Central memory CD4-positive, alpha-beta T cell (primary cell): ENCODE data around the gene TXNRD1.

ENCODE experiments used
- DNase-seq: peaks from one replicate; pipeline ENCODE4 v3.0.0; 2022

The TXNRD1 gene

DNA sequence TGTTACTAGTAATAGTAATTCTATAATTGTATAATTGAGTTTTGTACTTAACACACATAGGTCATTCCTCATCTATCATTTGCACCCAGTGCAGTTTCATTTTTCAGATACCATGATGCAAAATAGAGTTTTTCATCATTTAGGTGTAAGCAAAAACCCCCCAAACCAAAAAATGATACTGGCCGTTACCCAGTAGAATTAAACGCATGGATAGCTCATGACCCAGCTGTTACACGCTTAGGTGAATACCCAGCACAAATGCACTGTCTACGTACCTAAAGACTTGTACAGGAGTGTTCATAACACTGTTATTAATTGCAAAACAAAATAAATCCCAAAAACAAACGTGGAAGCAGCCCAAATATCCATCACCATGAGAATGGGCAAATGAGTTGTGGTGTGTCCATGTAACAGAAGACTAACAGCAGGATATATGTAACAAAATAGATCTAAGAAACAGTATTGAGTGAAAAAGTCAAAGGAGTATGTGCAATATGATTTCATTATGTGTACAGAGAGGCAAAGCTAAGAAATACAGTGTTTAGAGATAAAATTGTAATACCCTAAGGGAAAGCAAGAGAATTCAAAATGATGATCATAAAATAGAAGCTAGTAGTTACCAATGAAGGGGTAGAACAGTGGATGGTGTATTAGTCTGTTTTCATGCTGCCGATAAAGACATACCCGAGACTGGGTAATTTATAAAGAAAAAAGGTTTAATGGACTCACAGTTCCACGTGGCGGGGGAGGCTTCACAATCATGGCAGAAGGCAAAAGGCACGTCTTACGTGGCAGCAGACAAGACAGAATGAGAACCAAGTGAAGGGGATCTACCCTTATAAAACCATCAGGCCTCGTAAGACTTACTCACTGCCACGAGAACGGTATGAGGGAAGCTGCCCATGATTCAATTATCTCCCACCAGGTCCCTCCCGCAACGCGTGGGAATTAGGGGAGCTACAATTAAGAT lies 137.7 kb downstream of the TXNRD1 start:
- DNase-seq: no peak

DNA sequence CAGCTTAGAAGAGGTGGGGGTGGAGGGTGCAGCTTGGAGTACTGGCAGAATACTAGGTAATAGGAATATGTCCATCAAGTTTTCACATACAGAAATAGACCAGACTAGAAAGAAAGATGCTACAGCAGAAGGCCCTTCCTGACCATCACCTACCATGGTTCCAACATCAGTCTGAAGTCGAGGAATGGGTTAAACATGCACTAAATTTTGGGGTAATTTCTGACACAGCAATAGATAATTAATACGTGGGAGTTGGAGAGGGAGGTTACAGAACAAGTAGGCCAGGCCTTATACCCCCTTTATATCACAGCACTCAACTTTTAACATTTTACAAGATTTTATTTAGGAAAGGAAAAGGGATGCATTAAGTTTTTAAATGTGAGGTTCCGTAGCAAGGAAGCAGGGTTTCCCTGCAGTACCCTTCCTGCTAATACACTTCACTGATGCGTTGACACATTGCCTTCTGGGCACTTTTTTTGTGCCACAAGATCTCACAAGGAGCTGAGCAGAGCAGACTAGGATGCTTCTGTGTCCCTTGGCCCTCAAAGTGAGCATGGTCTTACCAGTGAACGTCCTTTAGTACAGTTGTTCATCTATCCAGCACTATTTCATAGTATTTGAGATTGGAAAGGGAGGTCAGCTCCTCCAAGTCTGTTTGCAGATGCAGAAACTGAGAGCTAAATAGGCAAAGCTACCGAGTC lies 138.7 kb downstream of the TXNRD1 start:
- DNase-seq: no peak

DNA sequence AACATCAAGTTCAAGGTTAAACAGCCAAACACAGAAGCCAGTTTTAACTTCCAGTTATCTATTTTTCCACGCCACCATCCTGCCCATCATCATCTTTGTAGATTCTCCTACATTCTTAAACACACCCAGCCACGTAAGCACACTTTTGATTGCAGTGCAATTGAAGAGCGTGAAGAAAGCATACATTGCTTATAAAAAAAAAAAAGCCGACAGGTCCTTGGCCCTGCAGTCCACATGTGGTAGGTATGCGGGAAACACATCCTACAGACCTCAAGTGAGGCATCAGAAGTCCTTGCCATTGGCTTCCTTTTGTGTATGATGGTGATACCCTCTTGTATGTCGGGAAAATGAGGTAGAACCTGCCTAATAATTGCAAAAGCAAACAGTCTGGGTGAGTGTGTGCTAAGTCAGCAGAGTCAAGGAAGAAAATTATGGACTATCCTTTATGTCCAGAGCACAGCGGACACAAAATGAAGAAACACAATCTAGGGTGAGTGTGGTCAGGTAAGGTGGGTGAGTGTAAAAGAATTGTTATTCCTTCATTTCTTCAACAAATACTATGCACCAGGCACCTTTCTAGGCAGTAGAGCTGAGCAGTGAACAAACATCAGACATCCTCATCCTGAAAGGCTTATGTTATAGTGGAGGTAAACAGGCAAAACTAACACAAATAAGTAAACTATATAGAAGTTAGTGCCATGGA lies 139.4 kb downstream of the TXNRD1 start:
- DNase-seq: no peak

DNA sequence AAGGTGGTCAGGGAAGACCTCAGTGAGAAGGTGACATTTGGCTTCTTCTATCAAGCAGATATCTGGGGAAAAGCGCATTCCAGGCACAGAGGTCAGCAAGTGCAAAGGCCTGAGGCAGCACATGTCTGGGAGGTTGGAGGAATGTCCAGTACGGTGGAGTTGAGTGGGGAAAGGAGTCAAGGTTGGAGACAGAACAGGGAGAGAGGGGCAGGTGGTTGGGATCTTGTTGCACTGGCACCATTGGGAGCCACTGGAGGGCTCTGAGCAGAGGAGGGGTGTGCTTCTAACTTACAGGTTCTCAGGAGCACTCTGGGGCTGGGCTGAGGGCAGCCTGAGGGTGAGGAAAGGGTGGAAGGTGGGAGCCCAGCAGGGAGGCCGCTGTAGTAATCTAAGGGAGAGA lies 140.1 kb downstream of the TXNRD1 start:
- no peak for DNase-seq

DNA sequence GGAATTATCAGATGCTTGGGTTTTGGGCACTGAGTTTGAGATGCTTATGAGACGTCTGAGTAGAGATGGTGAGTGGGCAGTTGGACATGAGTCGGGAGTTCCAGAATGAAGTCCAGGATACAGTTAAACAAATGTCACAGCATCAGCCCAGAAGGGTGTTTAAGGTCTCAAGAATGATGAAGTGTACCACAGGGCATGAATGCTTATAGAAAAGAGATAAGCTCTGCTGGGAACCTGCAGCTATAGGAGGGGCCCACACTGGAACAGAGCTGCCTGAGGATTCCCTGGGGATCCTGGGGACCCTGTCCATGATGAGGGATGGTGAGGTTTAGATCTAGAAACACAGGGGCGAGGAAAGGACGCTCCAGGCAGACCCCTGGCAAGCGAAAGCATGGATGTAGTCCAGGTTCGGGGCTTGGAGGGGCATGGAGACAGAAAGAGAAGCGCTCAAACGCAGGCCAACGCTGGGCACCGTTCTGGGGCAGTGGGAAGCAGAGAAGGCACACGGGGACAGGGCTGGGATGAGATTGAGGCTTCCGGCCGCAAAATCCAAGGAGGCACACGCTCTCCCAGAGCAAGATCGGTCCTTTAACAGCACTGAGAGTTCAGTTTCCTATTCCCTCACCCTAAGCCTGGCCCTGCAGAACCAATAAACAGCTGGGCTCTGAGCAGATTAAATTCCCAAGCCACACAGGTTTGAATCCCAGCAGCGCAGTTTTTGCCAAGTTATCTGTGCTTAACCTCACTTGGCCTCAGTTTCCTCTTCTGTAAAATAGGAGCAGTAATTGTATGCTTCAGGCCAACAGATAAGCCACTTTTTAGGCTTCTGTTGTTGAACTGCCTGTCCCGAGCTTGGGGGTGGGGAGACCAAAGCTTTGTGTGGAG lies 140.9 kb downstream of the TXNRD1 start:
- no peak for DNase-seq

DNA sequence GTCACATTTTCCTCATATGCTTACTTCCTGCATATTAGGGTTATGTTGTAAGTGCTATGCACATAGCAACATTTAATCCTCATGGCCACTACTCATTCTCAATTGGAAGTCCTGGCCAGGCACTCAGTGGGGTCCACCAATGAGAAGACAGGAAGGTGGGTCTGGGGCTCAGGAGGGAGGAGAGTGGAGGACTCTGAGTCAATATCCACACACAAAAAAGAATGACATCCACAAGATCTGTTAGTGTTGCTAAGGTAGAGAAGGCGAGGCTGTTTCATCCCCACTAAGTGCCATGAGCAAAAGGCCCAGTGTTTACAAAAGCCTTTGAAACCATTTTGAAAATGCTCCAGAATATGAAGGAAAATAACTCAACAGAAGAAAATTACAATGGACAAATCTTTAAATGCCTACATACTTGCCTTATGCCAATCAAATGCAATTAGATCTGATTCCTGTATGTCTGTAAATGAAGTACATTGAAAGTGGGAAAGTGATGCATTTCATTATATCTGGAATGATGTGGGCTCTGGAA lies 141.9 kb downstream of the TXNRD1 start:
- no peak for DNase-seq

DNA sequence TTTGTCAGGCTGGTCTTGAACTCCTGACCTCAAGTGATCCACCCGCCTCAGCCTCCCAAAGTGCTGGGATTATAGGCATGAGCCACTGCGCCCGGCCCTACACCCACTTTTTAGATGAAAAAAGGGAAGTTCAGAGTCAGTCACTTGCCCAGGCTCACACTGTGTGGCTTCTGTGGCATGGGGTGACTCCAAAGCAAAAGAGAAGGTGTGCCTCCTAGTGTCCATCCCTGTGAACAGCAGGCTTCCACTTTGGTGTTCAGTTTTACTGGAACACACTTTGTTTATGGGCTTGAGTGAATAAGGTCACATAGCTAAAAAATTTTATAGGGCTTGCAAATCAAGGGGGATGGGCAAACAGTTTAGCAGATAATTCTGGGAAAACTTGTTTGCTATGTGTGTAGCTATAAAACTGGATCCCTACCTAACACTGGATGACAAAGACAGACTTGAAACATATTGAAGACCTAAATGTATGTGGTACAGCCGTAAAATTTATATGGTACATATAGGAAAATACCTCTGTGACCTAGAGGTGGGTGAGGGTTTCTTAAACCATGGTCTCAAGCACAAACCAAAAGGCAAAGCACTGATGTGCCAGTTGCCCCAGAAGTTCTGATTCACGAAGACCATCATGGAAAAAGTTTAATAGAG lies 142.9 kb downstream of the TXNRD1 start:
- DNase-seq: peak; percentile 53

DNA sequence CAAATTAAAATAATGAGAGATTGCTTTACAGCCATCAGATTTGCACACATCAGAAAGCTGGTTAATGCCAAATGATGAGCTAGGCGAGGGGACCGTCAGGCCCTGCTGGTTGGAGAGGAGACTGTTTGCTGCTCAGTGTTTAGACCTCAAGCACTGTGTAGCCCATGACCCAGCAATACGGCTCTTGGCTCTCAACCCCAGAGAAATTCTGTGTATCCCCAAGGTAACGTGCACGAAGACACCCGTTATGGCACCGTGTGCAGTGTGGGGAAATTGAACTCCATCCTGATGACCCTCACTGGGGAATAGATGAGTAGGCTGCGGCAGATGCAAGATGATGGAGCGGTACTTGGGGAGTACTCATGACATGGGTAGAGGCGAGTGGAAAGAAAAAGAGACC lies 143.6 kb downstream of the TXNRD1 start:
- no peak for DNase-seq

DNA sequence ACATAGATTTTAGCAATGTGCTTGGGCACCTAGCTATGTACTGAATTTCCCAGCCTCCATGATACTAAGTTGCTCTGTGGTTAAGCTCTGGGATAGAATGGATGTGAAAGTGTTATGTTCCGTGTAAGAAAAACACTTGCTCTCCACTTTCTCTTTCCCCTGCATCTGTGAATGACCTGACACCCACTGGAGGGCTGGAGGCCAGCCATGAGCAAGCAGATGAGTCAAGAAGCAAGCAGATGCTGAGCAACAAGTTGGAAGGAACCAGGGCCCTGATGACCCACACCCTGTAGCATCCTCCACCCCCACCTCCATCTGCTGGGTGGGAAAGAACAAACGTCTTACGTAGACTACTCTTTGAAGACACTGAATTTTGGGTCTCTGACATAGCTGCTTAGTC lies 144.6 kb downstream of the TXNRD1 start:
- no peak for DNase-seq

DNA sequence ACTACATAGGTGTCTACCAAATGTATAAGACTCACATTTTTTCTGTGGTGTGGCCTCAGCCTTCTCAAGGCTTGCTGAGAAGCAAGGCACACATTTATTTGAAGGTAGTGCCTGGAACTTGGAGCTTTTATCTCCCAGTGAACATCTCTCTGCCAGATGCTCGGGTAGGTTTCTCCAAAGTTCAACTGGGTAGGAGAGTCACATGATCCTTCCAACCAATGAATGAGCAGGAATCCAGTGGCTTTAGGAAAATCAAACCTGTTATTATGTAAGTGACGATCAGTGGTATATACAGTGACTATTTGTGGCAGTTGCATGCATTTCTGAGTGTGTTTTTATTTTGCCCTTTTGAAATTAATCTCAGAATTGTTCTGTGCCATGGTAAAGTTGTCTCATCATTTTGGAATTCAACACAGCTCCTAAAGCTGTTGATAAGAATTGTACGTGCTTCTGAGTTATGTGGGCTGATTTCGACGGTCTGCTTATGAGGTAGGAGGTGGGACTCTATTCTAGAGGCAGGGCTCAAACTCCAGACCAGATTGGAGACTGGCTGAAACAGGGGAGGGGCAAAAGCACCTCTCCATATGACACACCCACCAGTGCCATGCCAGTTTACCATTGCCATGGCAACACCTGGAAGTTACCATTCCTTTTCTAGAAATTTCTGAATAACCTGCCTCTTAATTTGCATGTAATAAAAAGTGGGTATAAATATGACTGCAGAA lies 145.6 kb downstream of the TXNRD1 start:
- no peak for DNase-seq

DNA sequence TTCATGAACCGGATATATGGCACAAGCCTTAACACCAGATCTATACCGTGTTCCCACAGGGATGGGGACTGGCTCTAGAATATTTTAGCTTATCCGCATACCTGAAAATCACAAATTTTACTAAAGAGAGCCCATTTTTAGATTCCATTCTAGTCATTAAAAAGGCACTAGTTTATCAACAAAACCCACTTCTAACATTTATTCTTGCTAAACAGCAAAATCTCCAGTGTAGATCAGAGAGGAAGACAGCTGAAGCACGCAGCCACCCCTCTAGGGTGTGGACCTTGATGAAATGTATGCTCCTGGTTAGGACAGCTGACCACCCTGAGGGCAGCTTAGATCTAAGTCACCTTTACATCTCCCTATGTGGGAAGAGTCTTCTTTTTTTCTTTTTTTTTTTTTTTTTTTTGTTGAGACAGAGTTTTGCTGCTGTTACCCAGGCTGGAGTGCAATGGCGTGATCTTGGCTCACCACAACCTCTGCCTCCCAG lies 150.4 kb downstream of the TXNRD1 start:
- DNase-seq: no peak

DNA sequence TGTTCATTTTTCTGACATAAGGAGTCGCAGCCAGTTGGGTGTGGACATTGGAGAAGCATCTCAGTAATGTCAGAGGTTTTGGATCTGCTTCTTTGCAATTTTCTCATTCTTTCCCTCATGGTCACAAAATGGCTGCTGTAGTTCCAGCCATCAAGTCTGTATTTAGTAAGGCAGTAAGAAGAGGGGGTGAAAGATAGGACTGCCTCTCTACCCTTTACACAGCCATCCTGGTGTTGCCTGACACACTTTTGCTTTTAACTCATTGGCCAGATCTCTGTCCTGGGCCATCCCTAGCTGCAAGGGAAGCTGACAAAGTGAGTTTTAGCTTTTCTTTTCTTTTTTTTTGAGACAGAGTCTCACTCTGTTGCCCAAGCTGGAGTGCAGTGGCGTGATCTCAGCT lies 154.1 kb downstream of the TXNRD1 start:
- DNase-seq: no peak

DNA sequence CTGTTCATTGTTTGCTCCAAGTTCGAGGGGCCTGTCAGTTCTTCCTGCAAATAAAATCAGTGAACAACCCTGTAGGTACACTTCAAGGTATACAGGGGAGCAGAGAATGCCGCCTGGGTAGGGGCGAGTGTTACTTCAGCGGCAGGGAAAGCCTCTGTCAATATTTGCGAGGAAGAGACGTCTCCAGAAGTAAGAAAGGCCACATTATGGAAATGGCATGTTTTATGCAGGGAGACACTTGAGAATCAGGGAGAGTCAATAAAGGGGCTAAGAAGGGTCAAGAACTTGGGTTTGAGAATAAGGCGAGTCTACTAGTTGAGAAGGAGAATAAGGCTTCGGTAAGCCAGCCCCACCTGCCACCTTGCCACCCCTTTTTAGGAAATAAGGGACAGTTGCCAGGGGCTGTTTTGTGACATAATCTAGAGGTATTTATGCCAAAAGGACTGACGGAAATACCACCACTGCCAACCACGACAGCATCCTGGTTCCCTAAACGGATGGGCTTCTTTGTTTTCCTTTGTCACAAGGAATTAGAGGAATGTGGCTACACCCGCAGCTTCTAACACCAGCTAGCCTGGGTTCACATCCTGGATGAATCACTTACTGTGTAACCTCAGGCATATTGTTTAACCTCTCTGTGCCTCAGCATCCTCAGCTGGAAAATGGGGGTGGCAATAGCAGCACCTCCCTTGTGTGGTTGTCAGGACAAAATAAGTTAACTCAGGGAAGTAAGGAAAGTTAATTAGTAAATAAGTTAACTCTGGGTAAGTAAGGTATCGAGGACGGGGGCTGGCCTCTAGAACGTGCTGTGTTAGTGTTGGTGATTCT lies 155.7 kb downstream of the TXNRD1 start:
- no peak for DNase-seq

DNA sequence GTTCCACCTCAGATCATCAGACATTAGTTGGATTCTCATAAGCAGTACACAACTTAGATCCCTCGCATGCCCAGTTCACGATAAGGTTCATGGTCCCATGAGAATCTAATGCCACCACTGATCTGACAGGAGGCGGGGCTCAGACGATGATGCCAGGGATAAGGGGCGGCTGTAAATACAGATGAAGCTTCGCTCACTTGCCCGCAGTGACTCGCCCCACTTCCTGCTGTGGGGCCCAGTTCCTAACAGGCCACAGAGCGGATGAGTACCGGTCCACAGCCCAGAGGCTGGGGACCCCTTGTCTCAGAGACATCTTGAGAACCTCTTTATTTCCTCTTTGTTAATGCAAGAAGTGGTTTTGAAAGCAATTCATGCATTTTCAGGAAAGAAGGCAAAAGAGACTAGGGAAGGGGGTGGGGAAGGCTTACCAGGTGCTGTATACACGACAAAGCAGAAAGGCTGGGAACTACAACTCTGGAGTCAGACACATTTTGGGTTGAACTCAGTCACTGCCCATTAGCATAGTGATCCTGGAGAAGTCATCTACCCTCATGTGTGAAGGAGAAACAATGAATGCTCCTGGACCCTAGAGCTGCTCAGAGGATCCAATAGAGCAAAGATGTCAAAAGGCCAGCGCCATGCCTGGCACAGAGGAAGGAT lies 156.6 kb downstream of the TXNRD1 start:
- DNase-seq: no peak

DNA sequence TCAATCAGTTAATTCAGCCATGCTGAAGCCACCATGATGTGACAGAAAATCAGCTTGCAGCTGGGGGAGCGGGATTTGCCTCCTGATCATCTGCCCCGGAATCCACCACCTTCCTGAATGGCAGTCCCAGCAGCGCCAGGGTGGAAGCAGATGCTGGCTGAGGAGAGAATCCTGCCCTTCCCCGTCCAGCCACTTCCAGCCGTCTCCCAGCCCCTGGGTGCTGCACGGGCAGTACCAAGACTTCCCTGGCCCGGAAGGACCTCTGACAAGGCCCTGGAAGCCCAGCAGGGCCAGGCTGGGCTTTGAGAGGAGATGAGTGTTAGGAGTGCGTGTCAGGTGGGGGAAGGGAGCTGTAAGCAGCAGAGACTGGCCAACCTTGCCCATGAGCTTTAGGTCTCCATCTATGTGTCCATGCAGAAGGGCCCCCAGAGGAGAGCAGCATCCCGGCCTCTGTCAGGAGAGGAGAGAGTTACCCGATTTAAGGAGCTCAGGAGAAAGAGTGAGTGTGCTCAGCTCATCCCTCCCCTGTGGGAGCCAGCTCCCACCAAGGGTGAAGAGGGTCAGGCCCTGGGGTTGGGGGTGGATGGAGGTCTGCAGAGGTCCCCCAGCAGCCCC lies 157.2 kb downstream of the TXNRD1 start:
- DNase-seq: no peak

DNA sequence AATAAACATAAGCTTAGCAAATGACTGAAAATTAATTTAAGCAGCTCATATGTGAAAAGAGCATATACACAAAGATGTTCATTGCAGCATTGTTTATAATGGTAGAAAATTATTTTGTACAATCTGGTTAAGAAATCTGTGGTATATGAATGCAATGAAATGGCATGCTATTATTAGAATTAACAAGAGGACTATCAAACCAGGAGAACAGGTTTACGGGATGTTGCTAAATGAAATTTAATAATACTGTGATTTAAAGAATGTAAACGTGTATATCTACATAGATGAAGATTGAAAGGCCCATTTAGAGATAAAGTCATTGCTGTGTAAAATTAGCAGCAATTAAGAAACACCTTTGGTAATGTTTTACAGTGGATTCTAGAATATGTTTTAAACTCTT lies 158.5 kb downstream of the TXNRD1 start:
- no peak for DNase-seq

DNA sequence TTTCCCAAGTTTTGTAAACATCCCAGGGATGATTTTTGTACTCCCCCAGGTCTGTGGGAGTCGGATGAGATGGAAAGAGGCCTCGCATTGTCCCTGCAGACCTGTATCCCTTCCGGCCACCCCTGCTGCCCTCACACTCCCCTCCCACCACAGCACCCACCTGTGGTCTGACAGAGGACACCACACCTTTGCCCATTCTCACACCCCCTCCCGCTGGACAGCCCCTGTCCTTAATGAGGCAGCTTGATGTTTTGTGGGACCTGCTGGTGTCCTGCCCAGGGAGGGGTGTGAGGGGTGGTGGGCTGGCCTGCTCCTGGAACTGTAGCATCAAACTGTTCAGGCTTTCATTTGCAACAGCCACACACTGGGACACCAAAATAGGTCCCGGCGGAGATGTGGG lies 159.2 kb downstream of the TXNRD1 start:
- DNase-seq: no peak

DNA sequence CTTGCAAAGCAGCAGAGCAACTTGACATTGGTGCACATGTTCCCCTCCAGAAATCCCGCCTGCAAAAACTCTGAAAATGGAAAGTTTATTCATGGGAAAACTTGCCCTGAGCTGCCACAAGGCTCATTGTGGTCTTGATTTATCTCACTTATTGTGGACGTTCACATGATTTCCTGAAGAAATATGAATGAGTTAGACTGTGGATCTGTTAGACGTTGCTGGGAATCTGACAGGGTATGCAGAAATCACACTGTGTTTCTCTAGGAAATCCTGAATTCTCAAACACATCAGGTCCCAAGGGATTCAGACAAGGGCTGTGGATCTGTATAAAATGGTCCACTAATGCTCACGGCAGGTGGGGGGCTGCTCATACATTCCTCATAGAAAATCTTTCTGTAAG lies 160.2 kb downstream of the TXNRD1 start:
- DNase-seq: no peak
